ENCODE data around the gene CHCHD6.

DNA sequence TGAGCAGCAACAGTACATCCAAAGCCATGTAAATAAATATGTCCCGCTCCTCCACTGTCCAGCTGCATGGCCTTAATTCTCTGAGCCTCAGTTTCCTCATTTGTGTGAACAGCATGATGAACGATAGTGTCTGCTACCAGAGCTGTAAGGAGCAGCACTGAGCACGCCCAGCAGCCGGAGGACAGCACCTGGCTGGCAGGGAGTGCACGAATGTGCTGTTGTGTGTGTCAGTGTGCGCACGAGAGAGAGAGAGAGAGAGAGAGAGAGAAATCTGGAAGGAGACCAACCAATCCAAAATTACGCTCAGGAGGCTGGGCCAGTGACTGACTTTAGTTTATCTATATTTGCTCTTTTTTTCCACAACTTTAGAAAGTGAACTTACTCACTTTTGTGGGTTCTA is 252.3 kb downstream of the CHCHD6 start:
- TF ChIP-seq POLR2A (IDR thresholded peaks at IDR 0.05), result no peak
- TF ChIP-seq, protein P1, sequence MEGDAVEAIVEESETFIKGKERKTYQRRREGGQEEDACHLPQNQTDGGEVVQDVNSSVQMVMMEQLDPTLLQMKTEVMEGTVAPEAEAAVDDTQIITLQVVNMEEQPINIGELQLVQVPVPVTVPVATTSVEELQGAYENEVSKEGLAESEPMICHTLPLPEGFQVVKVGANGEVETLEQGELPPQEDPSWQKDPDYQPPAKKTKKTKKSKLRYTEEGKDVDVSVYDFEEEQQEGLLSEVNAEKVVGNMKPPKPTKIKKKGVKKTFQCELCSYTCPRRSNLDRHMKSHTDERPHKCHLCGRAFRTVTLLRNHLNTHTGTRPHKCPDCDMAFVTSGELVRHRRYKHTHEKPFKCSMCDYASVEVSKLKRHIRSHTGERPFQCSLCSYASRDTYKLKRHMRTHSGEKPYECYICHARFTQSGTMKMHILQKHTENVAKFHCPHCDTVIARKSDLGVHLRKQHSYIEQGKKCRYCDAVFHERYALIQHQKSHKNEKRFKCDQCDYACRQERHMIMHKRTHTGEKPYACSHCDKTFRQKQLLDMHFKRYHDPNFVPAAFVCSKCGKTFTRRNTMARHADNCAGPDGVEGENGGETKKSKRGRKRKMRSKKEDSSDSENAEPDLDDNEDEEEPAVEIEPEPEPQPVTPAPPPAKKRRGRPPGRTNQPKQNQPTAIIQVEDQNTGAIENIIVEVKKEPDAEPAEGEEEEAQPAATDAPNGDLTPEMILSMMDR (IDR thresholded peaks at IDR 0.05), result no peak
